ENCODE data around the gene HDAC7.

HDAC7 gene

GRCh38 chr12:47791351-47791746 is 28.4 kb downstream of the HDAC7 start:
- DNase-seq, result no peak

DNA sequence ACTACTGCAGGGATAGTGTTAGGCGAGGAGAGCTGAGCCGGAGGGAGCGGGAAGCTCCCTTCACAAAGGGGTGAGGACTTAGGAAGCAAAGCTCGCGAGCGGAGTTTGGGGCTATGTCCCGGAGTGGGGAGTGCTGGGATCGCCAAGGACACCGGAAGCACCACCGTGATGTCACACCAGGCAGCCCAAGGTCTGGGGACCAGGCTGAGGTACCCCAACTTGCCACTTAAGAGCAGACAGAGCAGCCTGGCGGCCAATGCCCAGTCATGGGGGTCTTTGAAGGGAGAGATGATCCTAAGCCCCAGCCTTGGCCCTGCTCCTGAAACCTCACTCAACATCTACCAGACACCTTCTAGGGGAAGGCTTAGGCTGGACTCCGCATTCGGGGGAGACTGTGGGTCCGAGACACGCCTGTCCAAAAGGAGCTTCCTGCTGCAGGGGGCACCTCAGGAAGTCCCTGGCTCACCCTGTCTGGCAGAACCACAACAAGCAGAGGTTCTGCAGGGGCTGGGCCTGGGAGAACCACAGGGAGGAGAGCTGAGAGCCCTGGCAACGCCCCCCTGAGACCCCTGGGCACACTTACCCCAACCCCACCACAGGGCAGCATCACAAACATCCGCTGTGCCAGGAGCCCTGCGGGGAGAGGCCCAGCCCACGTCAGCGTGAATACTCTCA is 28.9 kb downstream of the HDAC7 start:
- no peak for DNase-seq

GRCh38 chr12:47789712-47790489 is 29.8 kb downstream of the HDAC7 start:
- DNase-seq, result no peak

DNA sequence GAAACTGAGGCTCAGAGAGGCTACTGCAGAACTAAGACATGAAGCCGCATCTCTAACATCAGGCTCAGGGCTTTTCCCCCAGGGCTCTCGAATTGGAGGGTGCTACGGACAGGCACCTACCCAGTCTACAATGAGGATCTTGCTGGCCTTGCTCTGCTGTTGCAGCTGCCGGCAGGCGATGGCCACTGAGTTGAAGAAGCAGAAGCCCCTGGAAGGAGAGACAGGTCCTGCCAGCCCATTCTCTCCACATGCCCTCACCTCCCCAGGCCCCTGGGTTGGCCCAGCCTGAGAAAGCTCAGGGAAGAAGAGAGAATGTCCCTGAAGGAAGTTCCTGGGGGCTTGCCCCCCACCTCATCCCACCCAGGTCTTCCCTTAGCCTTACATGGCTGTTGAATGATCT is 30.6 kb downstream of the HDAC7 start:
- DNase-seq, result no peak

GRCh38 chr12:47787596-47788319 is 31.9 kb downstream of the HDAC7 start:
- no peak for DNase-seq

GRCh38 chr12:47786662-47787280 is 32.9 kb downstream of the HDAC7 start:
- no peak for DNase-seq

DNA sequence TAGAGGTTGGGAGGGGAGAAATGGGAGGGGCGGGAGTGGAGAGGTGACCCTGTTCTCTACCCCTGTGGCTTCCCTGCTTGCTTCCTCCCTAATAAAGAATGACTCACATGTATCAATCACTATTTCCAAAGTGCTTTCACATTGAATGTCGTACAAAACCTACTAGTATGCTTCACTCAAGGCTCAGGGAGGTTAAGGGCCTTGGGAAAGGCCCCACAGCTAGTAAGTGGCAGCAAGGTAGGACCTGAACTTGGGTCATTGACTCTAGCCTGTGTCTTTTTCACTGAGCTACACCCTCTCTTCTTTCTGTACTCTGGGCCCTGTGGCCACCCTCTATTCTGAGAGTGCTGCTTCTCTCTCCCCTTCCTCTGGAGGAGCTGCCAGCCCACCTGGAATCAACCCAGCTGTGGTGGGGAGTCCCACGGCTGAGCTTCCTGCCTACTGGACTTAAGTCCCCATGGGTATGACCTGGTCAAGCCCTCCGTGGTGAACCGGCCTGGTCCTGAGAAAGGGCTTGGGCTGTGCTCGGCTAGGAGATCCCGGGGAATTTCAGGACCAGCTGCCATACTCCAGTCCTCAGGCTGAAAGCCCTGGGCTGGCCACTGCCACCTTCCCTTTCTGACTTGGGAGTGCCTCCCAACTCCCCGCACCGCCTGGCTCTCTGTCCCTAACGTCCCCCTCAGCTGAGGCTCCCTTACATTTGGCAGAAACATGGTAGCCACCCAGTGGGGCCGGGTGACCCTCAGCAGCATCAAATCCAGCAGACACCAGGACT is 33.6 kb downstream of the HDAC7 start:
- DNase-seq, result no peak

GRCh38 chr12:47785036-47785886 is 34.4 kb downstream of the HDAC7 start:
- no peak for DNase-seq

GRCh38 chr12:47783821-47784819 is 35.6 kb downstream of the HDAC7 start:
- no peak for DNase-seq

- no peak for DNase-seq
Measured at GRCh38 chr12:47783024-47783755, 36.5 kb downstream of the HDAC7 start.

- no peak for DNase-seq
Measured at GRCh38 chr12:47782372-47782770, 37.3 kb downstream of the HDAC7 start.

- no peak for DNase-seq
Measured at GRCh38 chr12:47781479-47782371, 38.0 kb downstream of the HDAC7 start.

DNA sequence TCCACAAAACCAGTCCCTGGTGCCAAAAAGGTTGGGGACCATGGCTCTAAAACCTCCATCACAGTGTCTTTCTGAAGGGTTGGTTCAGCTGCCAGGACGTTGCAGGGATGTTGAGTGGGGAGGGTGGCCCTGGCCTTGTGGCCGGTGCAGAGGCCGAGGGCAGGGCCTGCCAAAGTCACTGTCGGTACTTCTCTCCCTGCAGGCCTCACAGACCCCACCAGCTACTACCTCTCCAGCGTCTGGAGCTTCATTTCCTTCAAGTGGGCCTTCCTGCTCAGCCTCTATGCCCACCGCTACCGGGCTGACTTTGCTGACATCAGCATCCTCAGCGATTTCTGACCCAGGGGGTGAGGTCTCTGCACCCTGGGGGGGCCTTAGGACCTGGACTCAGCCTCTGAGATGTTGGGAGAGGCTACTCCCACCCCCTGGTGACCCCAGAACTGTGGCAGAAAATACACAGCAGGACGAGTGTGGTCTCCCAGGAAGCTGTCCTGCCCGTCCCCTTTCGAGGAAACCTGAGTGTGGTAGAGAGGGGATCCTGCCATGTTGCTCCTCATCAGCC is 39.7 kb downstream of the HDAC7 start:
- no peak for DNase-seq

DNA sequence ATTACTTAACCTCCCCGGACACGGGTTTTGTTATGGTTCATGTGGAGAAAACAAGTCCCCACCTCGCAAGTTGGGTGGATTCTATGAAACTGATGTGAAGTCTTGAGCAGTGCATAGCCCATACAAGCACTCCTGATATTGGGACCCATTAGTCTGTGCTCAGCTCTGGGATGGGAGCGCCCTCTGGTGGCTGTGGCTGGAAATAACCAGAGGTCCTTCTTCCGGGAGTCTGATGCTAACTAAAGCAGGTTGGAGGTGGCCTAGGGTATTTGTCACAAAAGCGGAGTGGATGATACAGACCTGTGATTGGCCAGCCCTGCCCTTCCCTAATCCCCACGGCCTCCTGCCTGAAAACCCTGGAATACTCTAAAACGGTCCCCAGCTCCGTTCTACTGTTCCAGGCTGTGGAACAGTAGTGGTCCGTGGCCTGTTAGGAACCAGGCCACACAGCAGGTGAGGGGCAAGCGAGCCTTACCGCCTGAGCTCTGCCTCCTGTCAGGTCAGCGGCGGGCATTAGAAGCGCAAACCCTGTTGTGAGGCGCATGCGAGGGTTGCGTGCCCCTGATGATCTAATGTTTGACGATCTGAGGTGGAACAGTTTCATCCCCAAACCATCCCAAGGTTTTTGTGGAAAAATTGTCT is 40.3 kb downstream of the HDAC7 start:
- peak; percentile 86 for DNase-seq

DNA sequence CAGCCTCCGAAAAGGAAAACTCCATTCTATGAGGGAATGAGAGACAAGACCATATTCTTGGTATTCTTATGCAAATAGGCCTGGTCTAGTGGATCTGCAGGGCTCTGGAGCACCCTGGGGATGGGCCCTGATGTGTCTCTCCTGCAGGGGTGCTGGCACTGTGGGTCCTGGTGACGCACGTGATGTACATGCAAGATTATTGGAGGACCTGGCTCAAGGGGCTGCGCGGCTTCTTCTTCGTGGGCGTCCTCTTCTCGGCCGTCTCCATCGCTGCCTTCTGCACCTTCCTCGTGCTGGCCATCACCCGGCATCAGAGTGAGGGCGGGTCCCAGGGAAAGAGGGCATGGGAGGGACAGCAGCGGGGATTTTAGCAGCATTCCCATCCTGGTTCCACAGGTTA is 40.8 kb downstream of the HDAC7 start:
- no peak for DNase-seq

DNA sequence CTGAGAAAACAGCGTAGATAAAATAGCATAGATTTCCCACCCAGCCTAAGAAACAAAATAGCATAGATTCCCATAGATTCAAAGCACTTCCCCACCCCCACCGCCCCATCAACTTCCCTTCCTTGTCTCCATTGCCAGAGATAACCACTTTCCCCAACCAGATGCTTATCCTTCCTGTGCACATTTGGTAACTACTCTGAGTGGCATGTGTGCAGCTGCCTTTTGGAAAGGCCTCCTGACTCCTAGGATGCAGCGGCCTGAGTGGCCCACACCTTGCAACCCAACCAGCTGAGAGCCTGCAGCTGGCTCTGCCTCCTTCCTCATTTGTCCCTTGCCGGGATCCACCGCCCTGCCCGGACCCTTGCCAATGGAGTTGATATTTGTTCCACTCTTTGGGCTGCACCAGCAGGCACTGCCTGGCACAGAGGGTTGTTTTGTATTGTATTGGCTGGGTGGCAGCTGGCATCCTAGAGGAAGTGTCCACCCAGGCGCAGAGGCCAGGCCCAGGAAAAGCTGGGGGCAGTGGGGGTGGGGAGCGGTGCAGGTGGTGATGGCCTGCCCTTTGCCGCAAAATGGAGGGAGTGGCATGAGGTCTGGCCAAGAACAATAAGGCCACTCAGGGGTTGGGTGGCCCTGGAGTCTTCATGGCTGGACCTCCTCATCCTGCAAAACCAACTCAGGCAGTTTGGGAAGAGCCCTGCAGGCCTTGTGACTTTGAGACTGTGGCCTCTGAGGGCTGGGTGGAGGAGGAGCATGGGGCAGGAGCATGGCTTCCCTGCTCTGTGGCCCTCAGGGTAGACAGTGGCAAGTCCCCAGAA is 41.8 kb downstream of the HDAC7 start:
- DNase-seq, result no peak

DNA sequence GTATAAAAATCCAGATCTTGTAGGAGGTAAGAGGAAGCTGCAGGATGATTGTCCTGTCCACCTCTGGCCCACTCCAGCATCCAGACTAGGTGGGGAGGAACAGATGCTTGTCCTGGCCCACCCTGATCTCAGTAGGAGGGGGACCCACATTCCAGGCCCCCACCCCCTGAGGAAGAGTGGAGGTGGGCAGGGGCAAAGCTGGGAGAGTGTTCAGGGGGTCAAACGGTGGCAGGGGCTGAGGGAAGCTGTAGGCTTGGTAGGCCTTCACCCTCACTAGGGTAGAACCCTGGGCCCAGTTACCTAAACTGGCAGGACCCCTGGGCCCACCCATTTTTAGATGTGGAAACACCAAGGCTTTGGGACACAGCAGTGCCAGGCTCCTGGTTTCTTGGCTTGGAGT is 42.6 kb downstream of the HDAC7 start:
- DNase-seq, result no peak
